ENCODE measurements around the gene TRIO. TPM values are rescaled to one million over a fixed set of nuclear protein-coding genes. Genes with fewer than 3 reads are reported as not detected.

Gene TRIO
- total and polyA plus RNA-seq, 2 of the 8 experiments (the other 6 are each of a cell fraction or from before 2014, with no cell fraction given), result 35.1 to 69.1 TPM

DNA sequence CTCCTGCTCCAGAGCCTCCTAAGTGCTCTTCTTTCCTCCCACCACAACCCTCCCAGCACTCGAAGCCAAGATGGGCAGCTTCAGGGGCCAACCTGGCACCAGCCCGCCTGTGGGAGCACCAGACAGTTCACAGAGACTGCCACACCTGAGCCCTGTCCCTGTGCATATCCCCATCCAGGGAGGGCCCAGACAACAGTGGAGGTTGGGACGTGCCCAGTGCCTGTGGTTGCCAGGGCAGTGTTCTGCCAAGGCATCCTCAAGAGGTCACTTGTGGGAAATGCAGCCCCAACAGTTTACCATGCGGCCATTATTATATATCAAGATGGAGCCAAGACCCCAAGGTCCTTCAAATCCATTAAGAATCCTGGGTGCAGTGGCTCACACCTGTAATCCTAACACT lies 23.0 kb upstream of the TRIO start:
- Histone ChIP-seq H3K14ac (ENCODE audit: insufficient read length) (no peak overlapping the region), H3K79me1 (ENCODE audit: low read depth, low read length) (no peaks in the 10 kb centered on the region), H2BK20ac (ENCODE audit: low read length) (no peak overlapping the region), H3K27ac (ENCODE audit: low read depth, low read length) (no peak overlapping the region), H4K8ac (ENCODE audit: extremely low read depth, insufficient read depth, low read length) (no peak overlapping the region), H2AFZ (ENCODE audit: low read length) (no peak overlapping the region), H3K9ac (replicated peaks in 1 of 4; ENCODE audit: extremely low read depth in 1 of 4, low read depth in 3 of 4, low read length in 3 of 4) (no peak overlapping the region), H4K5ac (ENCODE audit: insufficient read length, low read depth, low read length) (no peak overlapping the region), H3K4me2 (ENCODE audit: insufficient read depth in 1 of 2, low read depth in 2 of 2, low read length in 2 of 2) (no peak overlapping the region), H3K18ac (ENCODE audit: extremely low read depth, low read length) (no peak overlapping the region), H2BK5ac (ENCODE audit: low read depth, low read length) (no peak overlapping the region), H2AK5ac (ENCODE audit: low read depth, low read length) (no peak overlapping the region), H3K4ac (replicated peaks; ENCODE audit: insufficient read length, low read depth, low read length) (no peak overlapping the region), H2BK15ac (ENCODE audit: low read length) (no peak overlapping the region), H3K23ac (ENCODE audit: insufficient read length) (no peak overlapping the region), H3K79me2 (ENCODE audit: control insufficient read depth in 1 of 2, insufficient read depth in 2 of 2, low read length in 2 of 2) (no peaks in the 10 kb centered on the region), H2BK120ac (replicated peaks; ENCODE audit: low read depth, low read length) (no peak overlapping the region), H3K4me3 (ENCODE audit: extremely low read depth in 1 of 4, insufficient read depth in 2 of 4, low read depth in 3 of 4, low read length in 4 of 4) (no peak overlapping the region), H3K27me3 (replicated peaks in 1 of 4; ENCODE audit: control insufficient read depth in 3 of 4, extremely low read depth in 1 of 4, insufficient read depth in 3 of 4, low read length in 3 of 4) (no peaks in the 10 kb centered on the region), H4K20me1 (replicated peaks in 1 of 2; ENCODE audit: control insufficient read depth in 1 of 2, insufficient read depth in 2 of 2, low read length in 2 of 2) (no peaks in the 10 kb centered on the region), H4K91ac (replicated peaks; ENCODE audit: insufficient read length, low read length) (no peak overlapping the region), H3K9me3 (ENCODE audit: insufficient read depth in 2 of 2, low read depth in 1 of 2, low read length in 1 of 2) (no peaks in the 10 kb centered on the region), H3K4me1 (replicated peaks in 1 of 4; ENCODE audit: control insufficient read depth in 3 of 4, insufficient read depth in 4 of 4, low read length in 3 of 4) (peaks cover 0 to 11% (median 8%) of the 10 kb centered on the region in 4 experiments; a peak in 5 of 7 replicates), H2BK12ac (ENCODE audit: low read depth, low read length) (no peak overlapping the region; the same call in 1 of the 2 replicates), H3K56ac (replicated peaks; ENCODE audit: insufficient read length, low read depth, low read length) (no peak overlapping the region), H3K36me3 (ENCODE audit: control insufficient read depth in 2 of 4, insufficient read depth in 4 of 4, low read length in 3 of 4) (no peaks in the 10 kb centered on the region), H3K23me2 (ENCODE audit: low read depth, low read length) (no peaks in the 10 kb centered on the region; the same call in 1 of the 2 replicates)
- WGBS, 2 experiments (ENCODE audit: extremely low coverage in 1 of 2, insufficient coverage in 1 of 2, insufficient read length in 1 of 2, insufficient replicate concordance in 2 of 2, low coverage in 1 of 2, low lambda C conversion rate in 2 of 2, missing lambda C conversion rate in 1 of 2), result 80% methylated on average over 4 of the region's 4 CpGs; no CpG with 5 or more reads in 1 of the 2 experiments
- no peak for FAIRE-seq
- ChIA-PET POLR2A (ENCODE audit: partially characterized antibody) (interaction anchor here (0.8 to 1.2 kb wide), 3 partner anchors 19 to 300 kb away, joined by 3 to 4 read pairs (median 3); no protein-coding TSS in a partner anchor), CTCF (ENCODE audit: partially characterized antibody) (interaction anchor here (1.1 to 8.9 kb wide), 6 partner anchors 9 to 132 kb away, joined by 3 to 57 read pairs (median 4); partner anchors contain the start of gene TRIO)
- no peak for DNase-seq (ENCODE audit: low read depth in 1 of 2, low spot score in 2 of 2)
- no peak for TF ChIP-seq BACH1 (IDR thresholded peaks at IDR 0.05; ENCODE audit: low read length)
- no peak for TF ChIP-seq POLR2A (IDR thresholded peaks at IDR 0.05; ENCODE audit: control extremely low read depth in 1 of 2, low read depth in 2 of 2, low read length in 2 of 2)
- TF ChIP-seq SIX5 (IDR thresholded peaks at IDR 0.05; ENCODE audit: low read depth, low read length), result no peak
- no peak for TF ChIP-seq GABPA (IDR thresholded peaks at IDR 0.05; ENCODE audit: borderline replicate concordance, insufficient read depth, low read length)
- no peak for TF ChIP-seq POU5F1 (IDR thresholded peaks at IDR 0.05; ENCODE audit: low read depth, low read length)
- TF ChIP-seq TAF7 (optimal IDR thresholded peaks at IDR 0.05; ENCODE audit: borderline replicate concordance, low read depth, low read length), result no peak
- no peak for TF ChIP-seq HDAC6 (IDR thresholded peaks at IDR 0.05; ENCODE audit: low read depth, low read length)
- no peak for TF ChIP-seq CHD2 (IDR thresholded peaks at IDR 0.05; ENCODE audit: low read length)
- TF ChIP-seq NANOG (IDR thresholded peaks at IDR 0.05; ENCODE audit: insufficient read depth, low read depth, low read length, poor library complexity, severe bottlenecking), result no peak
- TF ChIP-seq MAFK (IDR thresholded peaks at IDR 0.05; ENCODE audit: low read depth, low read length), result no peak
